ENCODE measurements around the gene GATA2.

Gene GATA2

DNA sequence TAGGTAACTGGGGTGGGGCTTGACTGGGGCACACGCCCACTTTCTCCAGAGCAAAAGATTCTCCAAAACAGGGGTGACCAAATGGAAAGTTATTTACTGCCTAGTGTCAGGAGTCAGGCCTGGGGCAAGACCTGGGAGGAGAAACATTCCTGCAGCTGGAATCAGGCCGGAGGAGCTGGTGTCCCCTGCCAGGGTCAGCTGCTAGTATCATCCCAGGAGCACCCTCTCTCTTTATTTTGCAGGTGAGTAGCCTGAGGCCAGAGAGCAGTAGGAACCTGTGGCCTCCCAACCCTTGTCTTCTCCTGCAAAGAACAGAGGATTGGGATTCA is 59.2 kb downstream of the GATA2 start:
- TF ChIP-seq, protein P1, sequence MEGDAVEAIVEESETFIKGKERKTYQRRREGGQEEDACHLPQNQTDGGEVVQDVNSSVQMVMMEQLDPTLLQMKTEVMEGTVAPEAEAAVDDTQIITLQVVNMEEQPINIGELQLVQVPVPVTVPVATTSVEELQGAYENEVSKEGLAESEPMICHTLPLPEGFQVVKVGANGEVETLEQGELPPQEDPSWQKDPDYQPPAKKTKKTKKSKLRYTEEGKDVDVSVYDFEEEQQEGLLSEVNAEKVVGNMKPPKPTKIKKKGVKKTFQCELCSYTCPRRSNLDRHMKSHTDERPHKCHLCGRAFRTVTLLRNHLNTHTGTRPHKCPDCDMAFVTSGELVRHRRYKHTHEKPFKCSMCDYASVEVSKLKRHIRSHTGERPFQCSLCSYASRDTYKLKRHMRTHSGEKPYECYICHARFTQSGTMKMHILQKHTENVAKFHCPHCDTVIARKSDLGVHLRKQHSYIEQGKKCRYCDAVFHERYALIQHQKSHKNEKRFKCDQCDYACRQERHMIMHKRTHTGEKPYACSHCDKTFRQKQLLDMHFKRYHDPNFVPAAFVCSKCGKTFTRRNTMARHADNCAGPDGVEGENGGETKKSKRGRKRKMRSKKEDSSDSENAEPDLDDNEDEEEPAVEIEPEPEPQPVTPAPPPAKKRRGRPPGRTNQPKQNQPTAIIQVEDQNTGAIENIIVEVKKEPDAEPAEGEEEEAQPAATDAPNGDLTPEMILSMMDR (IDR thresholded peaks at IDR 0.05; ENCODE audit: borderline replicate concordance, insufficient read depth, low read depth, low read length): no peak
- no peak overlapping the region for H3K4me3 ChIP-seq (ENCODE audit: low read depth, low read length)

DNA sequence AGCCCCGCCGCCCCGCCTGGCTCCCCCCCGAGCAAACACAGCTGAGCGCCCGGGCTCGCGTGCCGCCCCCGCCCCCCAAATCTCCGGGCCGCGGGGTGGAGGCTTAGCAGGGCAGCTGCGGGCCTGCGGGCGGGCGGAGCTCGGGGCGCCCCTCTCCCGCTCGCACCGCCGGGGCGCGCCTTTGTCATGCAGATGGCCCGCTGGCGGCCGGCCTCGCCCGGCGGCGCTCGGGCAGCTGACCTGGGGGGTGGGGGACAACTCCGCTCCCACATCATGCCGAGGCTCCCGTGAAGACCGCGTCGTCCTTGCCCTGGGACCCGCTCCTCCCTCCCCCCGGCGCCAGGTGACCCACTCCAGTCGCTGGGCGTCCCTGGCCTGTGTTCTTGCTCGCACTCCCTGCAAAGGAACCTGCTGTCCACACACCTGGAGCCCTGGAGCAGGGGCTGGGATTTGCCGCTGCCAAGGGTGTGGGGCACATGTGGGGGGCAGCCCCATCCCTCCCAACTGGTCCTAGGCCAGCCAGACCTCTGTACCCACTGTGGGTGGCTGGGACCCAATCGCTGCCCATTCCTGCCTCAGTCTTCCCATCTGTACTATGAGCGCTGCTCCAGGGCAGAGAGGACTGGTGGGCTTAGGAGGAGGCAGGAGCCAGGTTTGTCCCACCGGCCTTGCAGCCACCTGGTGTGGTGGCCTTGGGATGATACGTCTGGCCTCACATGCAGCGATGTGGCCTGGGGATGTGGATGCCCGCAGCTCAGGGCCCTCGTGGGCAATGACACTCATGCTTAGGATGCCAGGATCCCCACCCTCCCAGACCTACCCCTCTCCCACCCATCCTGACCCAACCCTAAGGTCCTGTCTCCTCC is 59.8 kb downstream of the GATA2 start:
- H3K4me3 ChIP-seq (ENCODE audit: low read depth, low read length): no peak overlapping the region
- TF ChIP-seq, protein P1 (IDR thresholded peaks at IDR 0.05; ENCODE audit: borderline replicate concordance, insufficient read depth, low read depth, low read length): no peak

DNA sequence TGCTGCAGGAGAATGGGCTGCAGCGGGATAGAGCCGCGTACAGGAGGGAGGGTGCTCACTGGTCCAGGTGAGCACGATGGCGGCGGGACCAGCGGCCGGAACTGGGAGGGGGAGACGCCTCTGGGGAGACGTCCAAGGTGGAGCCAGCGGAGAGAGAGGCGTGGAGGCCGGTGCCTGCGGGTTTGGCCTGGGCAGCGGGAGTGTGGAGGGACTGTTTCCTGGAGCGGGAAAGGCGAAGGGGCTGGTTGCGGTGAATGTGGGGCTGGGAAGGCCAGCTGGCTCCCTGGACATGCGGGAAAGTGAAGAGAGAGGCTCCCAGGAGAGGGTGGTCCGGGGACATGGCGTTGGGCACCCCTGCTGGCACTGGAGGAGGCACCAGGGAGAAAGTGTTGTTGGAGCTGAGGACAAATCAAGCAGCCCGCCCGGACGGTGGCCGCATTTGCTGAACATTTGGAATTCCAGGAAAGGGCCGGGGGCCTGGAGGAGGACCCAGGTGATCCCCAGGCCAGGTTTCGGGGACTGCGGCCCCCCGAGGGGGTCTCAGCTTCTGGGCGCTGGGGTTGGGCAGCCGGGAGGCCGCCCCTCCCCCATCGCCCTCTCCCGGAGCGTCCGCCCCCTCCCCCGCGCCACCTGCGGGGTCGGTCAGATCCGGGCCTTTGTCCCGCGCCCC is 60.6 kb downstream of the GATA2 start:
- H3K4me3 ChIP-seq (ENCODE audit: low read depth, low read length): no peak overlapping the region
- TF ChIP-seq, protein P1 (IDR thresholded peaks at IDR 0.05; ENCODE audit: borderline replicate concordance, insufficient read depth, low read depth, low read length): no peak

DNA sequence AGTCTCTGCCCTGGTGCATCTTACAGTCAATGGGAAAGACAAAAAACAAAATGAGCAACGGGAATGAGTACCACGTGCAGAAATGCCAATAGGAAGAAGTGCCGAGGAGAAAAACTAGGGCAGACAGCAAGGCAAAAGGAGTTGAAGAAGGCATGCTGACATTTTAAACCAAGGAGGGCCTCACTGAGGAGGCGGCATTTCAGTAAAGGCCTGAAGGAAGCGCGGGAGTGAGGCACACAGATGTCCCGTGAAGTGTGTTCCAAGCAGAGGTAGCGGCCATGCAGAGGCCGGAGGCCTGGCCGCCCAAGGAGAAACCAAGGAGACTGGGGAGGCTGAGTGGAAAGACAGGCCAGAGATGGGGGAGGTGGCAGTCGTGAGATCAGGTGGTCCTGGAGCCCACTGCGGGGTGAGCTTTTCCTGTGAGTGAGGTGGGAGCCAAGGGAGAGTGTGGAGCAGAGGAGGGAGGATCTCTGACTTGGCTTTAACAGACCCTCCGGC is 61.1 kb downstream of the GATA2 start:
- TF ChIP-seq, protein P1 (IDR thresholded peaks at IDR 0.05; ENCODE audit: borderline replicate concordance, insufficient read depth, low read depth, low read length): no peak

DNA sequence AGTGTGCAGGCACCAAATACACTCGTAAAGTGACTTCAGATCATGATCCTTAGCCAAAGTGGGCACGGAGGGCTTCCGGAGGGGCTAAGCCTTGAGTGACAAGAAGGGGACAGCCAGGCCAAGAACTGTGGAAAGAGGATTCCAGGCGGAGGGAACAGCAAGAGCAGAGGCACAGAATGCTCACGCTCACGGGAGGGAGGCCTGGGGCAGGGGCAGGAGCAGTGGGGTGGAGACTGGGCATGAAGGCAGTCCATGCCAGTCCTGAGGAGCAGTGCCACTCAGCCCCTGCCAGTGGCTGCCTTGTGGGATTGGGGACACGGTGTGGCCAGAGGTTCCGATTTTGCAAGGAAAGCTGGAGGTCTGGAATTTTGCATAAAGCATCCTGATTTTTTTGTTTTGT is 62.3 kb downstream of the GATA2 start:
- no peak overlapping the region for H3K4me3 ChIP-seq (ENCODE audit: low read depth, low read length)

More for the DNA sequence above, 61.1 kb downstream of the GATA2 start:
- H3K4me3 ChIP-seq (ENCODE audit: low read depth, low read length): no peak overlapping the region

DNA sequence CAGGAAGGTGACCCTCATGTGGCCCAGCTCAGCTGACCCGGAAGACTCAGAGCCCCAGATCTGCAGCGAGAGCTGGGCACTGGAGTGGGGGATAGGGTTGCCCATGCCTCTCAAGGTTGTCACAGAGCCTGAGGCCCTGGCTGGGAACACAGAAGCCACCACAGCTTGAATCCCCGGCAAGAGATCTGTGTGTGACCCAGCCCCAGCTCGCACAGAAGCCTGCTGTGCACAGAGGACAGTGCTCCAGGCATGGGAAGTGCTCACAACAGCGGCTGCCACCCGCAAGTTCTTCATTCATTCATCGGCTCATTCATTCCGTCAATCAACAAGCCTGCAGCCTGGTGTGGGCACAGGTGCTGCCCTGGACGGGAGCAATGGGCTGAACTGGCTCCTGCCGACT is 62.7 kb downstream of the GATA2 start:
- TF ChIP-seq, protein P1 (IDR thresholded peaks at IDR 0.05; ENCODE audit: borderline replicate concordance, insufficient read depth, low read depth, low read length): no peak
- H3K4me3 ChIP-seq (ENCODE audit: low read depth, low read length): no peak overlapping the region

More for the DNA sequence above, 62.3 kb downstream of the GATA2 start:
- TF ChIP-seq, protein P1 (IDR thresholded peaks at IDR 0.05; ENCODE audit: borderline replicate concordance, insufficient read depth, low read depth, low read length): no peak
